ENCODE data around the gene TRIO.

GRCh38 chr5:14222206-14222605 lies 79.1 kb downstream of the TRIO start:
- TF ChIP-seq CTCF (IDR thresholded peaks at IDR 0.05), result no peak
- no peak for TF ChIP-seq POLR2A (IDR thresholded peaks at IDR 0.05)
